GM19455 (cell line): Measurements from ENCODE around the gene GSKIP.
"Not testable (repeated sequence)": the region's sequence is repeated elsewhere in the genome, so short reads cannot be mapped to it uniquely, and the experiment has no call there.

ENCODE experiments used
- ATAC-seq: cut with Tn5 transposase; IDR thresholded peaks from one replicate; pipeline ENCODE4 v1.9.1; 2021; ENCODE audit not compliant: unreplicated experiment

Gene GSKIP, protein sequence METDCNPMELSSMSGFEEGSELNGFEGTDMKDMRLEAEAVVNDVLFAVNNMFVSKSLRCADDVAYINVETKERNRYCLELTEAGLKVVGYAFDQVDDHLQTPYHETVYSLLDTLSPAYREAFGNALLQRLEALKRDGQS

DNA sequence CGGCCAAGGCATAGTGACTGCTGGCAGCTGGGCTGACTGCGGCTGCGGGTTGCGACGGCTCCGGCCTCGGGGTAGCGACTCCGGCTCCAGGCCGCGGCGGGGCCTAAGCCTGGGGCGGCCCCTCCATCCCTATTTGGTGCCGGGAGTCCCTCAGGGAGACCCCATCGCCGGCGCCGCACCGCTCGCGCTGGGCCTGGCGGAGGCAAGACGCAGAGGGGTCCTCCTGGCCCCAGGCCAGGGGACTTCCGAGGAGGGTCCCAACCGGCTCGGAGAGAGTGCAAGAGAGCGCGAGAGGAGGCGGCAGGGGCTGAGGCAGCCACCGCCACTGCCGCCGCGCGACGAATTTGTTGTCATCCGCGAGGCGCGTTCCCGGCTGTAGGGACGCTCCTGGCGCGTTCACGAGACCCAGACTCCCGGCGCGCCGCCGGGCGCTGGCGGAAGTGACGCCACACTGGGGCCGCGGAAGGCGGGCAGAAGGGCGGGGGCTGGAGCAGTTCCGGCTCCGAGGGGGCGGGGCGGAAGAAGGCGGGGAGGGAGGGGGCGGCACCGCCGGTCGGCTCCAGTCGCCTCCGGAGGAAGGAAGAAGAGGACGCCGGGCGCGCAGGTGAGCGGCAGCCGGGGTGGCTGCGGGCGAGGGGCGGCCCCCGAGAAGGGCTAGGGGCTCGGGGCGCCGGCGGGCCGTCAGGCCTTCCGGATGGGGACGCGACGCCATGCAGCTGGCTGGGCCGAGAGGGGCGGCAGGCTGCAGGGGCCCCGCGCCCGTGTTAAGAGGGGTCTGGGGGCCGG is at the start of gene GSKIP, which contains the start of gene ATG2B:
Gene GSKIP (plus strand): TSS at position 562 of the 786 bp plus-strand sequence. CDS start 18,722 bp downstream, outside the sequence.
Gene ATG2B (minus strand): TSS at position 377 of the 786 bp plus-strand sequence. CDS start 365 bp downstream, at position 12.
- ATAC-seq, result peak; percentile 70

DNA sequence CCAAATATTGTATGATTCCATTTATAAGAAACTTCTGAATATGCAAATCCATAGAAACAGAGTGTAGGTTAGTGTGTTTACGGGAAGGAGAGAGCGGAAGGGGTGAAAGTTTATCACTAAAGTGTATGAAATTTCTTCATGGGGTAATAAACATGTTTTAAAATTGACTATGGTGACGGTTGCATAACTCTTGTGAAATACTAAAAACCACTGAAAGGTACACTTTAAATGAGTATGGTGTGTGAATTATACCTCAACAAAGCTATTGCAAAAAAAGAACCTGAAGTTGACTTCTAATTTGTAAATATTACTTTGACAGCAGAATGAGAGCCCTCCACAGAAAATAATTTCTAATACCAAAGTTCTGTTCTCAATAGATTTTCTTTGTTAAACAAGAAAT is 47.2 kb upstream of the GSKIP start:
- ATAC-seq, result no peak

DNA sequence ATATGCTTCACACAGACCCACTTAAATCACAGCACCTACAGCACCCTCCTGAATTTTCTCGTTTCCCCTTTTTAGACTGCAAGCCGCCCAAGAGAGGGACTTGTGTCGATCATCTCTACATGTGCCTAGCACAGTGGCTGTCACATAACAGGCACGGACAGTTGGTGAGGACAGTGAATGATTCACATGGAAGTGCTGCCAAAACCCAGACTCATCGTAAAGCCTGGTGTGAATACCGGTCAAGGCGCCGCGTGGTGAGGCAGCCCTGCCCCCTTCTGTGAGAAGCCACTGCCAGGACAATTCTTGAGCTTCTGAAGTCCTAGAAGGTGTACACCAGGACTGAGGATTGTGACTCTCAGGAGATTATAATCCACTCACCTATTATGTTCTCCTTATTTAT is 44.5 kb upstream of the GSKIP start:
- no peak for ATAC-seq

DNA sequence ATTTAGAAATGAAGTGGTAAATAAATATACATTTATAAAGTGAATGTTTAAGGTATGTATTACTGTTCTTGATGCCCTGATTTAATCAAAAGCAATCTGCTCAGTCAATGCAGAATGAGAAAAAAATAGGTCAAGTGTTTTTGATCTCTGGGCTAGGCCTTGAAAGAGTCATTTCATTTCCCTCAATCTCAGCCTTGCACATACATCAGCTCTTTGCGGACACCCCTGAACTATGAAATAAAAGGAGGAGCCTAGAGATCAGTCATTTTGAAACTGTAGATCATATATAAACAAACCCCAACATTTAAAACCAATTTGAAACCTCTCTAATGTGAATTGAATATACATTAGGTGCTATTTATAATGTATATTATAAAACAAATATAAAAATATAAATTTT is 42.7 kb upstream of the GSKIP start:
- no peak for ATAC-seq

DNA sequence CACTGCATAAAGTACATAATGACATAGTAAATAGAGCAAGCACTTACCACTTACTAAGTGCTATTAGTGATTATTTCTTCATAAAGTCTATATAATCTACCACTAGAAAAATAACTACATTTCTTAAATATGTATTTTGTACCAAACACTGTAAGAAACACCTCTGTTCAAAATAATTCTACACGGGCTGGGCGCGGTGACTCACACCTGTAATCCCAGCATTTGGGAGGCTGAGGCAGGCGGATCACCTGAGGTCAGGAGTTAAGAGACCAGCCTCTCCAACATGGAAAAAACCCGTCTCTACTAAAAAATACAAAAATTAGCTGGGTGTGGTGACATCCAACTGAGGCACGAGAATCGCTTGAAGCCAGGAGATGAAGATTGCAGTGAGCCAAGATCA is 39.1 kb upstream of the GSKIP start:
- no peak for ATAC-seq

DNA sequence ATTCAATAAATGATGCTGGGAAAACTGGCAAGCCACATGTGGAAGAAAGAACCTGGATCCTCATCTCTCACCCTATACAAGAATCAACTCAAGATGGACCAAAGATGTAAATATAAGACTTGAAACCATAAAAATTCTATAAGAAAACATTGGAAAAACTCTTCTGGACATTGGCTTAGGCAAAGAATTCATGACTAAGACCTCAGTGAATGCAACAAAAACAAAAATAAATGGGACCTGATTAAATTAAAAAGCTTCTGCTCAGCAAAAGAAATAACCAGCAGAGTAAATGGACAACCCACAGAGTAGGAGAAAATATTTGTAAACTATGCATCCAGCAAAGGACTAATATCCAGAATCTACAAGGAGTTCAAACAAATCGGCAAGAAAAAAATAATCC is 24.8 kb upstream of the GSKIP start:
- ATAC-seq, result no peak

DNA sequence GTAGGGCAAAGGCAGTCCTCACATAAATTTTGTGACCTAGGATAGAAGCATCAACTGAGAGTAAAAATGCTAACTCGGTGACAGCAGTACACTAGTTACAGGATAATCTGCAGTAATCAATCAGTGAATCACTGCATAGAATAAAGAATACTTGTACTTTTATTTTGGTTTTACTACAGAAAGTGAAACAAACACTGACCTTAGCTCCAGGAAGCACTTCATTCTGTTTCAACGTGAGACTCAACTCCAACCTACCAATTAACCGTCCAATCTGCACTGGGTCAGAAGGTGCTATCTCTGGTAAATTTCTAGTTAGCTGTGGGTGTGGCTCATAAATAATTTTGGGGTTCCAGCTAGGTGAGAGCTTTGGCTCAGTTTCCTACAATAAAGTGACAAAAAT is 22.0 kb upstream of the GSKIP start:
- no peak for ATAC-seq

DNA sequence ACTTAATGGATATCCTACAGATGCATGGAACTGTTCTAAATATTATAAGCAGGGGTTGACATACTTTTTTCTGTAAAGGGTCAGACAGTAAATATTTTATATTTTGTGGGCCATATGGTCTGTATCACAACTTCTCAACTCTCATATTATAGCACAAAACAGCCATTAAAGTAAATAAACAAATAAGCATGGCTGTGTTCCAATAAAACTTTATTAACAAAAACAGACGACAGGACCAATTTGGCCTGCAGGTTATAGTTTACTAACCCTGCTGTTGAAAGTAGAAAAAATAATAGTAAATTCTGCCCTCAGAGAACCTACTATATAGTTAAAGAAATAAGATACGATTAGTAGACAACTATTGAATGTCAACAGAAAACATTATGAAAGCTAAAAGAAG is 17.7 kb upstream of the GSKIP start:
- ATAC-seq, result no peak

DNA sequence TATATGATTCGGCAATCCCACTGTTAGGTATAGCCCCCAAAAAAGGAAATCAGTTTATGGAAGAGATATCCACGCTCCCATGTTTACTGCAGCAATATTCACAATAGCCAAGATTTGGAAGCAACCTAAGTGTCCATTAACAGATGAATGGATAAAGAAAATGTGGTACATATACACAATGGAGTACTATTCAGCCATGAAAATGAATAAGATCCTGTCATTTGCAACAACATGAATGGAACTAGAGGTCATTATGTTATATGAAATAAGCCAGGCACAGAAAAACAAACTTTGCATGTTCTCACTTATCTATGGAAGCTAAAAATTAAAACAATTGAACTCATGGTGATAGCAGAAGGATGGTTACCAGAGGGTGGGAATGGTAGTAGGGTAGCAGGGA is 15.4 kb upstream of the GSKIP start:
- ATAC-seq, result not testable (repeated sequence)

DNA sequence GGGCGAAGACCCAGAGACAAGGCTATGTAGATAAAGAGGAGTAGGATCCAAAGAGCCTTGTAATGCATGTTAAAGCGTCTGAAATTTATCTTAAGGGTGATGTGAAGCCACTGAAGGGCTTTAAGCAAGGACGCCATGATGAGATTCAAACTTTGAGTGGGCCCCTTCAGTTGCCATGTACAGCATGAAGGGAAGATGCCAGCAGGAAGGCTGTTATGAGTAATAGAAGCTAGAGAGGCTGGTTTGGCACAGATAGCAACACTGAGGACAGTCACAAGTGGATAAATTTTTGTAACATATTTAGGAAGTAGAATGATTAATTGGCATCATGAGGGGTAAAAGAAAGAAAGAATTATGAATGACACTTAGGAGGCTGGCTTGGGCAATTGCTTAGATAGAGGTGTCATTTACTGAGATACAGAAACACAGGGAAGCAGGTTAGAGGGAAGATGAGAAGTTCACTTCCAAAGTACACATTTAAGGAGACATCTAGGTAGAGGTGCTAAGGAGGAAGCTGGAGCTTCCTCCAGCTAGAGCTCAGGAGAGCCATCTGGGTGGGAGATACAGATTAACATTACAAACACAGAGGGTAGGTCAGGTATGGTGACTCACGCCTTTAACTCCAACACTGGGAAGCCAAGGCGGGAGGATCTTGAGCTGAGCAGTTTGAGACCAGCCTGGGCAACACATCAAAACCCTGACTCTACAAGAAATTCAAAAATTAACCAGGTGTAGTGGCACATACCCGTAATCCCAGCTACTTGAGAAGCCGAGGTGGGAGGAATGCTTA is 13.8 kb upstream of the GSKIP start:
- no peak for ATAC-seq

DNA sequence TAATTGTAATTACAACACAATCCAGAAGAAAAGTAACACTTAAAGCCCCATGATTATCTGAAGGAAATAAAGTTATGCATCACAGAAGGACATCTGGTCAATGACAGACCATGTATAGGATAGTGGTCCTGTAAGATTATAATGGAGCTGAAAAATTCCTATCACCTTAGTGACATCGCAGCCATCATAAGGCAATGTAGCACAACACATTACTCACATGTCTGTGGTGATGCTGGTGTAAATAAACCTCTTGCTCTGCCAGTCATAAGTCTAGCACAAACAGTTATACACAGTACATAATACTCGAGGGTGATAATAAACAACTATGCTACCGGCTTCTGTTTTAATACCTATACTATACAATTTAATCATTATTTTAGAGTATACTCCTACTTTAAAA is 11.3 kb upstream of the GSKIP start:
- ATAC-seq, result no peak

DNA sequence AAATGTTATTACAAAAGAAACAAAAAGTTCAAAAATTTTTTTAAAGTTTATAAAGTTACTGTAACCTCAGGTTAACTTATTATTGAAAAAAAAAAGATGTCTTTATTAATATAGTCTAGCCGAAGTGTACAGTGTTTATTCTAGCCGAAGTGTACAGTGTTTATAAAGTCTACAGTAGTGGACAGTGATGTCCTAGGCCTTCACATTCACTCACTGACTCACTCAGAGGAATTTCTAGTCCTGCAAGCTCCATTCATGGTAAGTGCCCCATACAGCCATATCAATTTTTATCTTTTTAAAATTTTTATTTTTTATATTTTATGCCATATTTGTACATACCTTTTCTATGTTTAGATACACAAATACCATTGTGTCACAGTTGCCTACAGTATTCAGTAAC is 10.6 kb upstream of the GSKIP start:
- no peak for ATAC-seq

DNA sequence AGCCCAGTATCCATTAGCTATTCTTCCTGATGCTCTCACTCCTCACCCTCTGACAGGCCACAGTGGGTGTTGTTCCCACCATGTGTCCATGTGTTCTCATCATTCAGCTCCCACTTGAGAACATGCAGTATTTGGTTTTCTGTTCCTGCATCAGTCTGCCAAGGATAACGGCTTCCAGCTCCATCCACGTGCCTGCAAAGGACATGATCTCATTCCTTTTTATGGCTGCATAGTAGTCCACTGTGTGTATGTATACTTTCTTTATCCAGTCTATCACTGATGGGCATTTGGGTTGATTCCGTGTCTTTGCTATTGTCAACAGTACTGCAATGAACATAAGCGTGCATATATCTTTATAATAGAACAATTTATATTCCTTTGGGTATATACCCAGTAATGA is 9.1 kb upstream of the GSKIP start:
- ATAC-seq, result no peak

DNA sequence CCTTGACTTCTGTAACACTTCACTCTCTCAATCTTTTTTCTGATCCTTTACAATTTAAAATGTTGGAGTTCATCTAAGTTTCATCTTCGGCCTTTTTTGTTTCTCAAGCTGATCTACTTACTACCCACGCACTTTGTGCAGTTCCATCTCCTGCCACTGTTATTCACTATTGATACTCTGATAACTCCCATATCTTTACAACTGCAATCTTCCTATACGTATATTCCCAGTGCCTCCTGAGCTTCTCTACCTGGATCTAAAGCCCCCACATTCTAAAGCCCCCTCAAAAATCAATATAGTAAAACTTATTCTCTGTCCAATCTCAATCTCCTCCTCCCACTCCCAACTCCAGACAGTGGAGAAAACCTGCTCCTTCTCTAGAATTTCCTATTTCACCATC is 6.1 kb upstream of the GSKIP start:
- no peak for ATAC-seq

DNA sequence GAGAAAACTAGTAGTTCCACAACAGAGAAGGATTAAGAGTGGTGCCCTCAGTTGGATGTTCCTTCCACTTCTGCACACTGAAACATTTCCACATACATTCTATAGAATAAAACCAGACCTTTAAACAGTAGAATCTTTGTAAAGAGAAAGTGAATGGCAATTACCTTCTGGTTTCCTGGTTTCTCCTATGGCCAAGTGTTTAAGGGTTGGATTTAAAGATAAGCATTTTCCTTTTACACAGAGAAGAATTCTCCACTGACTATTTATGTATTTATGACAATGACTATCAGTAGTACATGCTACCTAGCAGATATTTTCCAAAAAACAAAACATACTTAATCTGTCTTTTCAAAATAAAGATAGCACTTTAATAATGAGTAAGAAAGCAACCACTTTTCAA is 3.4 kb upstream of the GSKIP start:
- ATAC-seq, result no peak

DNA sequence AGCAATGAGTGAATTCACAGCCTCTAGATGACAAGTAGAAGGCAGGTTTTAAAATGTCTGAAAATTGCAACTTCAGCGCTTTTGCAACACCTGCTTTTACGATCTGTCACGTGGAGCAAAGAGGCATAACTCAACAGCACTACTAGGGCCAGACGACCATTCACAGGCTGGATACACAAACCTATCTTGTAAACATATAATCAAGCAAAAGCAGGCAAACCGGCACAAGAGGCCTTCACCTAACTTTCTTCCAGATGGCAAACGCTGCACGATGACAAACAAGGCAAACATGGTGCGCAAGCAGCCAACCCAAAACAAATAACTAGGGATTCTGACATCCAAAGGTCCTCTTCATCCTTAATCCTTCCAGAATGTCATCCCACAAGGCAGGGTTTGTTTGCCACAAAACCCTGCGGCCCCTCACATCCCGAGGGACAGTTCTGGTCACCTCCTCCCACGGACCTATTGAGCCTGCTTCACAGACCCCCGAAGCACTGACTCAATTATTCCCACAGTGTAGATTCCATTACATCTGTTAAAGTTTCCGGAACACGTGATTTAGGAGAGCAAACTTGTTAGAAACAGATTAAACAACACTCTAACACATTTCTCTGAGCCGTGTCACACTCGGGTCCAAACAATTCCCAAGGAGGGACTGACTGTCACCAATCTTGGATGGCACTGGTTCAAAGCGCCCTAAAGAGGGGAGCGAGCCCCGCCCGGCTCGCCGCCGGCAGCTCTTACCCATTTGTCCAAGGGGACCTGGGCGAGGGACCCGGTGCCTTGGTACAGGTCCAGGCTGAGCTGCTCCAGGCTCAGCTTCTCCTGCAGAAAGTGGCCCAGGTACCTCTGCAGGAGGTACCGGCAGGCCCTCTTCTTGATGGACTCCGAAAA is 1.0 kb upstream of the GSKIP start:
- peak; percentile 26 for ATAC-seq

DNA sequence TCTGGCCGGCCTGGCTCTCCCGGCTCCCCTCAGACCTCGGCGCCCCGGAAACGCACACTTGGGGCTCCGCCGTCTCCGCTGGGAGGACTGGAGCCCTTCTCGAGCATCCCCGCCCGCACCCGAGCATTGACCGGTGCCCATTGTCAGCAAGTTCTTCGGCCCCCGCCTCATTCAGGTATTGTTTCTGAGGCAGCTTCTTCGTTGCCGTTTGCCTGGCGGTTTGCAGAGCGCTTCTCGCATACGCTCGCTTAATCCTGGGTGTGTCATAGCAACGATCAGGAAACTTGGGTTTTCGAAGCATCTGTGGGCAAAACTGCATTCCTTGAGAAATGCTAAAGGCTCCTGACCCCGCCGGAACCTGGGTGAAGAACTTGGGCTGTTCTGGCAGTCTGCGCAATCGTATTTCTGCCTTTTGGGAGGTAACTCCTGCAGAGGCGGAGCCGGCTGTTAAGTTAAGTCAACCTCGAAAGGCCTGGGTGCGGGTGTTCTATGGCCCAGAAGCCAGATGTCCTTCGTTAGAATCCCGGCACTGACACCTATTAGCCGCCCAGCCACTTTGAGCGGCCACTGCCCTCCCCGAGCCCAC is 518 bp downstream of the GSKIP start:
- ATAC-seq, result peak; percentile 26

DNA sequence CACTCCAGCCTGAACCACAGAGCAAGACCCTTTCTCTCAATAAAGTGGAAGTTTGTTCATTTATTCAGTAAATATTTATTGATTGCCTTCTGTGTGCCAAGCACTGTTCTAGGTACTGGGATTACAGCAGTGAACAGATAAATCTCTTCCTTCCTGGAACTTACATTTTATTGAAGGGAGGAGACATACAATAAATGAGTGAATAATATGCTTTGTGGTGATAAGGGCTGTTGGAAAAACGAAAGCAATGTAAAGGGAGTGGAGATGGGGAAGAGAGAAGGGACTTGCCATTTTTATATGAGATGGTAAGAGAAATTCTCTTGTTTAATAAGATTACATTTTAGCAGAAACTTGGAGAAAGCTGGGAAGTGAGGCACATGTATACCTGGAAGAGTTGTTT is 1.6 kb downstream of the GSKIP start:
- no peak for ATAC-seq

DNA sequence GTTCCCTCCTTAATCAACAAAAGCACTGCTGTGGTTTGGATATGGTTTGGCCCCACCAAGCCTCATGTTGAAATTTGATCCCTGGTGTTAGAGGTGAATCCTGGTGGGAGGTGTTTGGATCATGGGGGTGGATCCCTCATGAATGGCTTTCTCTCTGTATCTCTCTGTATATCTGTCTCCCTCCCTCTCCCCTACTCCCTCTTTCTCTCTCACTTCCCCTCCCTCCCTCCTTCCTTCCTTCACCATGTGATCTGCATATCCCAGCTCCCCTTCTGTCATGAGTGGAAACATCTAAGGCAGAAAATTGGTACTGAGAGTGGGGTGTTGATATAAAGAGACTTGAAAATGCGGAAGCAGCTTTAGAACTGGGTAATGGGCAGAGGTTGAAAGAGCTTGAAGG is 5.2 kb downstream of the GSKIP start:
- ATAC-seq, result no peak

DNA sequence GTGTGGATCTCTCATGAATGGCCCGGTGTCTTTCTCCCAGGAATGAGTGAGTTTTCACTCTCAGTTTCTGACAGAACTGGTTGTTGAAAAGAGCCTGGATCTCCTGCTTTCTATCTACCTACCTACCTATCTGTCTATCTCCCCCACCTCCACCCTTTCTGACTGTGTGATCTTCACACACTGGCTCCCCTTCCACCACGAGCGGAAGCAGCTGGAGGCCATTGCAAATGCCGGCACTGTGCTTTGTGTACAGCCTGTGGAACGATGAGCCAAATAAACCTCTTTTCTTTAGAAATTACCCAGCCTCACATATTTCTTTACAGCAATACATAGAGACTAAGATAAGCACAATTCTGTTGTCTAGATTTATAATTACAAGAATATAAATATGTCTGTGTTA is 7.2 kb downstream of the GSKIP start:
- no peak for ATAC-seq

DNA sequence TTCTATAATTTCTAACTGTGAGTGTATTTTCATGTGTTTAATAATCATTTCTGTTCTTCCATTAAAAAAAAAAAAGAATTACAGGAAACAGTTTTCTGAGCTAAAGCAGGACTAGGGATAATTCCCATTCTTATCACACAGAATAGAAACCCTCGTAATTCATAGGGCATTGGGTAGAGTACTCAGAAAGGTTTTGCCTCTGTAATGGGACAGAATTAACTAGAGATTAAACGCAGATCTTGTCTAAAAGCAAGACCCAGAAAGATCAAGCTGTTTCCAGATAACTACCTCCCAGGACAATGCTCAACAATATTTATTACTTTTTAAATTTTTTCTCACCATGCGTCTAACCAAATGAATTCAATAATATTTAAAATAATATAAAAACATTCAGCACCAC is 10.2 kb downstream of the GSKIP start:
- no peak for ATAC-seq
